Occipital lobe (tissue), 2 donors: ENCODE results near the gene PDYN. TPM values are rescaled to one million over a fixed set of nuclear protein-coding genes. Genes with fewer than 3 reads are reported as not detected.

Source experiments
- DNase-seq: peaks from one replicate; lab custom pipeline; 2025; lab: John Stamatoyannopoulos, UW
- total RNA-seq: library from RNA; depleted of rRNA; stranded (reverse); fragments of >200 nt; gene quantifications from one replicate; pipeline ENCODE4 v1.2.3, GENCODE V29; 2014

Gene PDYN
- total RNA-seq, 1 donor from 2014 or later = not detected

DNA sequence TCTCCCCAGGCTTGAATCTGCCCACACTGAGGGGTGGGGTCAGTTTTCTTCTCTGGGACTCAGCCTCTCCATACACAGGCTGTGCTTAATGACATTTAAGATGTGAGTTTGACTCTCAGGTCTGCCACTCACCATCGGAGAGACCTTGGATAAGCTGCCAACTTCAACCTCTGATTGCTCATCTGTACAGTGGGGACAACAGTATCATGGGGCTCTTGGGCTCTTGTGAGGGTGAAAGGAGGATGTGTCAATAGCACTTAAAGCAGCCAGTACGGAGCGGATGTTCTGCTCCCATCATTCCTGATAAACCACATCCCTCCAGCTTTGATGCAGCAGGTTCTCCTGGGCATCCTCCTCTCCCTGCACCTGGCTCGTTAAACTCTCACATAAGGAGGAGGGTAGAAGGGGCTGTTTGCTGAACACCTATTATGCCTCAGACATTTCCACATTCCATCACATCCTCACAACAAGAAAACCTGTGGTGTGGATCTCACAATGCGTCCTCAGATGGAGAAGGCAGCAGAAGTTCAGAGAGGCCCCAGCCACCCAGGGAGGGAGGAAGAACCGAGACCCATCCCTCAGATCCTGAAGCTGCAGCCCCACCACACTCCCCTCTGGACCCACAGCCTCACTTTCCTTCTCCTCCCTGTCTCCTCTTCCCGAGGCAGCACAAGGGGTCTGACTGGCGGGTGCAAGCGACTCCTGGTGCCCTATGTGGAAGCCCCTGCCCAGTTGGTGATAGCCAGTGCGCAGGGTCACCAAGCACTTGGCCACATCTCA lies 1.9 kb upstream of the PDYN start:
- DNase-seq = no peak

DNA sequence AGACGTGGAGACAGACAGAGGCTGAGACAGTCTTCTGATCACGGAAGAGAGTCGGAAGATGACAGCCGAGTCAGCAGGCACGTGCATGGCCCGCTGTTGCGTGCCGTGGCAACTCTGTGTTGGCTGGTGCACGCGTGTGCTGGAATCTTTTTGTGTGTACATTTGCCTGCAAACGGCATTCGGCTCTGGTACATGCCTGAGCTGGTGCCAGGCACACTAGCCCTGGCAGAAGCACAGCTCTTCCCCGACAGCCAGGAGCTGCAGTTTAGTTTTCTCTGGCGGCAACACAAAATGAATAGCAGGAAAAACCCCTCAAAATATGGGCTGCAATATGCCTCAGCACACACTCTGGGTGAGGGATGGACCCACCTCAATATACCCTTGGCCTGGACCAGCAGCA lies 769 bp upstream of the PDYN start:
- DNase-seq = no peak

DNA sequence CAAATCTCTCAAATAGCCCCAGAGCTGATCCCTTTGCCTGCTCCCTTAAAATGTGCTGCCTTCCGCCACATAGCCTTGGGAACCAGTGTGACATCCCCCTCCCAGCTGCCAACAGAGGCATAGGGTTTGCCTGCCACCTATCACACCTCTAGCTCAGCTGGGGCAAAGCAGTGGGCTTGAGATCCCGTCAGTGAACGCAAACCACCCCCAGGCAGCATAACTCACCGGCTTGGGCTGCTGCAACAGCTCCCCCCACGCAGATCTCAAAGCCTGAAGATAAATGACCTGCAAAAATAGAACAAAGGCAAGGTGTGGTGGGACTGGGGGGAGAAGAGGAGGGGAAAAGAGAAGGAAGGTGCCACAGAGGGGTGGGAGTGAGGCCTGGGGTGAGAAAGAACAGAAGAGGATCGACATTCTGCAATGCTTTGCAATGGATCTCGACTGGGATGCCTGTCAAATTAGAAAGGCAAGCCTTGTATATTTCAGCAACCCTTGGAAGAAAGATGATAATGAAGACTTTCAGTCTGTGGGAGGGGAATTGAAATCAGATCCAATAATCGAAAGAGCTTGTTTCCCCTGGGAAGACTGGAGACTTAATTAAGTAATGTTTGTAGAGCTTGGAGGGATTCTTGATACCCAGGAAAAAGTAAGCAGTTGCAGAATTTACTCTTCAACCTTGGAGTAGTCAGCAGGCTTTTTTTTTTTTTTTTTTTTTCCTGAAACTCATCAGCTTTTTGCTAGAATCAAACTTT lies 1.3 kb downstream of the PDYN start:
- DNase-seq = no peak

DNA sequence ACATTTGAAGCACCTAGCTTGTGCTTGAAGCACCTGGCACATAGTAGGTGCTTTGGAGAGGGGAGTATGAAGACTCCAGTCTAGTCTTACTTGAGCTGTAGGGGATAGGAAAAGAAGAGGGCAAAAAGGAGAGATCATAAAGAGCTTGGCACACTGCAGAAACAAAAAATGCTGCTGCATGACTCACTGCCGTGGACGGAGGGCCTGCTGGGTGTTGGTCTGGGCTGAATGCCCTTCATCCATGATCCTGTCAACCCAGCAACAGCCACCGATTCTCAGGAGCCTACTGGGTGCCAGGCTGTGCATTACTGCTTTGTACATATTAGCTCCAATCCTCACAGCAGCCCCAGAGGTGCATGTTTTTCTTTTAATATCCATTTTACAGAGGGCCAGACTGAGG lies 6.0 kb downstream of the PDYN start:
- no peak for DNase-seq

DNA sequence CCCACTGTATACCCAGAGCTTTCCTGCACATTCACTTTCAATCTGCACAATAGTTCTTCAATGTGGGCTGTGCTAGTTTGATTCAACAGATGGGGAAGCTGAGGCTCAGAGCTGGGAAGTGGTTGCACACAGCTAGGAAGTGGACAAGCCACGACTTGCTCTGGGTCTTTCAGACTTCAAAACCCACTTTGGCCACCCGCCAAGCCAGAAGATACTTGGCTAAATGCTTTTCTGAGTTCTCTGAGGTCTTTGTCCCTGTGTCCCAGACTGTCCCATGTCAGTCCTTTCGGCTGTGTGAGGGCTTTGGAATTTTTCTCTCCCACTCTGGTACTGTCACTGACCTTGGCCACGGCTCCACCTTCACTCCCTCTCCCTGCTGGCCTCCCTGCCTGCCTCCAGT lies 10.6 kb downstream of the PDYN start:
- DNase-seq = no peak

DNA sequence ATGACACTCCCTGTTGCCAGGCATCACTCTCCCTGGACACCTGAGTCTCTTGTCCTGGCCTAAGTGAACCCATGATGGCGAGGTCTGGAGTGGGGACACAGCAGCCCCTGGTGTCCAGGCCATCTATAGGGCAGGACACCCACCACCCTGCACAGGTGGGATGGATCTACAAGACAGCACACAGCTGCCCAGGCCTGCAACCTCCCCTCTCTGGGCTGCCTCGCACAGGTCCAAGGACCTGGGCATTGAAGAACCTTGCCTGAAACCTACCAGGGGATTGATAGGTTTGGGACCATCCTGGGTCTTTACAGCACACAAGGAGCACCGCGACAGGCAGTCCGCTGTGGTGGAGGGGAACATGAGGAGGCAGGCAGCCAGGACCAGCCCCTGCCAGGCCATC lies 11.2 kb downstream of the PDYN start:
- DNase-seq = no peak

DNA sequence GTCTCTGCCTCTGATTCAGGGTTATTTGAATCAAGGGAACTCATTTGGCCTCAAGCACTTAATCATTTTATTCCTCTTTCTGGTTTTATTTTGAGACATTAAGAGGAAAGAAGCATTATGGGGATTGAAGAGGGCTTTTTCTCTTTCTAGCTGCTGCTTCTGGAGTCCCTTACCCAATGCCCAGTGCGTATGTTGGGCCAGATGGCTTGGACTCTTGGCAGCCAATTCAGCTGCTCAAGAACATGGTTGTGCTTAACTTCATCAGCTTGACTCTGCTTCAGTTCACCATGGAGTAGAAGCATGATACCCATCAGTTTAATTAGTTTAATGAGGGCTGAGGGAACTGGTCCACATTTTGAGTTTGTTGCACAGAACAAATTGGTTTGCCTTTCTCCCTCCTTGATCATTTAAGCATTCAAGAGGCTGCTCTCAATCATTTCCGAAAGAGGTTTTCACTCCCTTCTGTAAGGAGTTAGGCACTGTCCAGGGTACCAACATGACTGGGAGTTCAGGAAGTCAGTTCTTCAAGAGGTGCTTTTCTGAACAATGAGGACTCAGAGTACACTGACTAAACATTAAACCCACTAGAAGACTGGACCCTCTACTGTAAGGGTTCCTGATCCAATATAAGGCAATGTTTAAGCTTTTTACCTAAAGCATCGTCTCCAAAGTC lies 14.6 kb downstream of the PDYN start:
- no peak for DNase-seq

DNA sequence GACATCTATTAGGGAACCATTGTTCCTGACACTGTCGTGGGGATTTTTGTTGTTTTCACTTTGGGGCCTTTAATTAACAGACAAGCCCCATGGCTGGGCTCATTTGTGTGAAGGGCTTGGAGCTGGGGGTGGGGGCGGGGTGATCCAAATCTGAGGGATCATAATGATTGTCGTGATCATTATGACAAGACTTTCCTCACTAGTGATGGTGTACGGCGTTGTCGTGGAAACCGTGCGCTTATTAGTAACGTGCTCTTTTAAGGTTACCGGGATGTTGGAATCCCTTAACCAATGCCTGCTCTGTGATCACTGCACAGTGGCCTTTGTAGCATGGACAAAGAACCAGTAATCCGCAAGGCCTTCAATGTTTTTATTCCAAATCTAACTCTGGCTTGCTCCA lies 18.6 kb downstream of the PDYN start:
- DNase-seq = no peak

DNA sequence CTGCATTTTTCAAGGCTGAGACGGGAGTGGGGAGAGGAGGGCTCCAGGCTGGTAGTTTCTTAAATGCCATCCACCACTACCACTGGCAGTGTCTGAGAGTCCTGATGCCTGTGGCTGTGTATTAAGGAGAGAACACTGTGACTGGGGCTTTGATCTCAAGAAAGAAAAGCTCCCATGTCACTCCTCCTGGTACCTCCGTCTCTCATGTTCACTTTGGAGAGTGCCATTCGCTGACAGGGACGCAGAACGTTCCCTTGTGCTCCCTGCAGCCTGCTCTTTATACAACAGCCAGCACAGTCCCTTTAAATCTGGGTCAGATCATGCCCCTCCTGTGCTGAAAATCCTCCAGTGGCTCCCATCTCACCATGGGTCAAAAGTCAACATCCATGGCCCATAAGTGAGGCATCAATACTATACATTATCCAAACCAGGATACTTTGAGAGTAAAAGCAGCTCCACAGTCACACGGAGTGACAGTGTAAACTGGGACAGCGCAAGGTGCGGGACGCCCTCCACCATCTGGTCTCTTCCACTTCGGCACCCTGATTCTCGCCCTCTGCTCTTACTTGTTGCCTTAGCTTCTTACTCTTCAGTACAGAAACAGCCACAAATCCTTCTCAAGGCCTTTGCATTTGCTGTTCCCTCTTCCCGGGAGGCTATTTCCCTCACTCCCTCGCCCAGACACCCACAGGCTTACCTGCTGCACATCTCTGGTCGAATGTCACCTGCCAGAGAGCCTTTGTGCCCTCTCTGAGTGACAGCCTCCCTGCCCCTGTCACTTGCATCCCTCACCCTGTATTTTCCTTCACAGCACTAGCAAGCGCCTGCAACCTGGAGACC lies 20.0 kb downstream of the PDYN start:
- no peak for DNase-seq

DNA sequence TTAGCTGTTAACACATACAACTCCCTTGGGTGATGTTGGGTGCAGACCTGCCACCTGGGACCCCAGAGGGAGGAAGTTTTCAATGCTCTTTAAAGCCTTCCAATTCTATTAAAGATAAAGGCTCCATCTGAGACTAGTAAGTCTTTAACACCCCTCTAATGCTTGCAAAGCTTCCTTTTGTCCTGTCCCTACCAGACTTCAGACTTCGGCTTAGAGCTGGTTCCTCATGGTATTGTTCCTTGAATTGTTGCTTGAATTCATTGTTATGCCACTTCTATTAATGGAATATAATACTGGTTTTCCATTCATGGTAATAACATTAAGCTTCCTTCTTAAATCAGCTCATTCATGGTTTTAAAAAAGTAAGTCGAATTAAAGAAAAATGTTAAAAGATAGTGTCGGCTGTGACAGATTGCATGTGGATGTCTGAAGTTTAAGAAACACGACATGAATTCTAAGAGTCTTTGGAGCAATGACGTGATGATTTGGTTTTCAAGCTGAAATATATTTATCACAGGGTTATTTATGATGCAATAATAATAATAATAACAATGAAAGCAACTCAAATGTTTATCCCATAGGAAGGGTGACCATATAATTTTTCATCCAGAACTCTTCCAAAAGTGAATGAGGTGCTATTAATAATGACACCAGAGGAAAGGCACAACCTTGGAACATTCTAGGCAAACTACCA lies 21.8 kb downstream of the PDYN start:
- no peak for DNase-seq

DNA sequence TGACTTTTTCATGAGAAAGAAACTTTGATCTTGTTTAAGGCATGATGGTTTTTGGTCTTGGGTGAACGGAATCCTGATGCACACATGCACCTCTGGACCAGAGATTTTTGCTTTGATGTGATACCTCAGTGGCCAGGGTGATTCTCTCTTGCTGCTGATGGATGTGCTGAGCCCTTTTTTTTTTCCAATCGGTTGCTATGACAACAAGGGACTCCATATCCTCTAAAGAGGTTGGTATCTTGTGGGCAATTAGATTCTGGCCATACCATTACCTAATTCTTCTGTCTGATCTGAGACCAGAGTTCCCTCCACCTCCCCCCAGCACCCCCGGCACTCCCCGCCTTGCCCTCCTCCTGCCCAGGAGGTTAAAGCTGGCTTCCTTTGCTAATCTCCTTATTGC lies 24.9 kb downstream of the PDYN start:
- DNase-seq = no peak

DNA sequence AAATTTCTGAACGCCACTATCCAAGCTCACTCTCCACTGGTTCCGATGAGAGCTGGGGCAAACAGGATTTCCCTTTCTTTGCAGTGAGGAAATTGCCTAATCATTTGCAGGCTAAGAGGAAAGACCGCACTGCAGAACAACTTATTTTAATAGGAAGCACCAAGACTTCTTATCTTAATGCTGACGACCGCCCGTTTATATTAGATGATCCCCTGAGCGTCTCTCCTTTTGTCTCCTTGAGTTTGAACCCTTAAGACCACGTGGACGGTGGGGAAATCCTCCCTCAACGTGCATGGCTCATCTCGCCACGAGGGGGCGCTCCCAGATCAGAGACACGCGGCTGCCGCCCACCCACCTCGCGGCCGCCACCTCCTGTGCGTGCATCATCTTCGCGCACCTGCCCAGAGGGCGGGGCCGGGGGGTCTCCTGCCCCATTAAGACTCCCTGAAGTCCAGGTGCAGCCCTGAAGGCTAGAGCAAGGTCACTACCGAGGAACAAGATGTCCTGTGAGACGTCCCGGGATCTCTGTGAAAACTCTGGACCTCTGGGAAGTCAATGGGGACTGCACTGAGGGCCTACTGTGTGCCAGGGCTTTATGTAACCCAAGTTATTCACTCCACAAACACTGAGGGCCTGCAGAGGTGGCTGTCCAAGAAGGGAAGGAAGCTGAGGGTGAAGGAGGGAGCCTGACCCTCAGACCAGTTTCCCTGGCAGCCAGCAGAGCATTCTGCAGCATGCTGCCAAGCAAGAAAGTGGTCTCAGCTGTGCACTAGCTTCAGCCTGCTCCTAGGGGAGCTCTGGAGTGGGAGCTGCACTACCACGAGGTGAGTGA lies 28.1 kb downstream of the PDYN start:
- DNase-seq = peak; percentile 44

DNA sequence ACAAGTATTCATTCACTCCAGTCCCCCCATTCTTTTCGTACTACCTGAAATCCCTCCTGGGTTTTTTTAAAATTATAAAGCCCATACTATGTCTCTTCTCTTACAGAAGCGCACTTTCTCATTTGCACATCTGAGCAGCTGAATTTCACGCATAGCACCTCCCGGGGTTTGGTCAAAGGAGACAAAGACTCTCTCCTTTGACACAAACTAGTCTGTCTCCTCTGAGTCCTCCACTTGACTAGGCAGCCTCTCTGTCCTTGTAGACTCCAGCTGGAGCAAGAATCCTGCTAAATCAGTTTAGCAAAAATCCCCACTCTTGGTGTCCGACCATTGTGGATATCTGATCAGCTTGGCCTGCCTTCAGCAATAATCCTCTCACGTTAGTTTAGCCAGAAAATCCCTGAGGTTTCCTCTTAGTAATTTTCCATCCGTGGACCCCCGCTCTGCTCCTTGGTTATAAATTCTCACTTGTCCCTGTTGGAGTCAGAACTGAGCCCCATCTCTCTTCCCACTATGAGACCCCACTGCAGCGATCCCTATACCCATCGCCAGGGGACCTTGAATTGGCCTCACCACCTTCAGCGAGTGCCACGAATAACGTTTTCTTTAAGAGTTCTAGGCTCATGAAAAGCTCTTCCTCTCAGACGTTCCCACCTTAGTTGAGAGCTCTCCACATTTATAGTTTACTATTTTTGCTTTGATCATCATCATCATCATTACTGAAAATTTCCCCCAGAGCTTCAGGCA lies 29.0 kb downstream of the PDYN start:
- DNase-seq = no peak

DNA sequence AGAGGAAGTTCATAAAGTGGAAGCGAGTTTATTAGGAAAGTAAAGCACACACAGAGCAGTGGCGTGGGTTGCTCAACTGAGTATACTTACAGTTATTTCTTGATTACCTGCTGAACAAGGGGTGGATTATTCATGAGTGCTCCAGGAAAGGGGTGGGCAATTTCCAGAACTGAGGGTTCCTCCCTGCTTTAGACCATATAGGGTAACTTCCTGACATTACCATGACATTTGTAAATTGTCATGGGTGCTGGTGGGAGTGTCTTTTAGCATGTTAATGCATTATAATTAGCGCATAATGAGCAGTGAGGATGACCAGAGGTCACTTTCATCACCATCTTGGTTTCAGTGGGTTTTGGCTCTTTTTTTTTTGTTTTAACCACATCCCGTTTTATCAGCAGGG lies 29.8 kb downstream of the PDYN start:
- DNase-seq = no peak

DNA sequence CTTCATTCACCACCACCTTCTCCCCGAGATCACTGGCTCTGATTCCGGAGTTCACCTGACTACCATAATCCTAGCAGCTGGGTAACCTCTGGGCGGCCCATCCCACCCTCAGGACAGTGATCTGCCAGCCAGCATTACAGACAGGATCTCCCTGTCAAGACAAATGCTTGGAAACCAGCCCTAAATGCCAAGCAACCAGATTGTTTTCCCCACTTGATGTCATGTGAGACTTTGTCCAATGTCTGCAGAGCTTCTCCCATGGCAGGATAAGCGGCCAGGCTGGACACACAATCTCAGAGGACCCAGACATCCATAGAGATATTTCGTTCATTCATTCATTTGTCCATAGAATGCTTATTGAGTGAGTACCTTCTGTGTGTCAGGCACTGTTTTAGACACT lies 32.5 kb downstream of the PDYN start:
- DNase-seq = no peak

DNA sequence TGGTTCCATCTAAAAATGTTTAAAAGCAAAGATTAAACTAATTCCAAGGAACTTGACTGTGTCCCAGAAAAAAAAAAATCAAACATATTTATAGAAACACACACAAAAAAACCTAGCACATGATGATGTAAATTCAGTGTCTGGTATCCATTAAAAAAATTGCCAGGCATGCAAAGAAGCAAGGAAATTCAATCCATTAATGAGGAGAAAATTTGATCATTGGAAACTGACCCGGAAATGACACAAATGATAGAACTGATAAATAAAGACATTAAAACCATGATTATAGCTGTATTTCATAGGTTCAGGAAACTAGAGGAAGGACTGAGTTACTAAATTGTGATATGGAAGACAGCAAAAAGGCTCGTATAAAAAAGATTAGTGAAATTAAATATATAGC lies 34.7 kb downstream of the PDYN start:
- no peak for DNase-seq

DNA sequence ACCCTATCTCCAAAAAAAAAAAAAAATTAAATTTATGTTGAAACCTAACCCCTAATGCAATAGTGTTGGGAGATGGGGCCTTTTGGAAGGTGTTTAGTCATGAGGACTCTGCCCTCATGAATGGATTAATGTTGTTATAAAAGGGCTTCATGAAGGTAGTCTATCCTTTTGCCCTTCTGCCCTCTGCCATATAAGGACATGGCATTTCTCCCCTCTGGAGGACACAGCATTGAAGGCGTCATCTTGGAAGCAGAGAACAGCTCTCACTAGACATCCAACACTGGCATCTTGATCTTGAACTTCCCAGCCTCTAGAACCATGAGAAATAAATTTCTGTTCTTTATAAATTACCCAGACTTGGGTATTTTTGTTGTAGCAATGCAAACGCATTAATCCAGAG lies 35.4 kb downstream of the PDYN start:
- no peak for DNase-seq

DNA sequence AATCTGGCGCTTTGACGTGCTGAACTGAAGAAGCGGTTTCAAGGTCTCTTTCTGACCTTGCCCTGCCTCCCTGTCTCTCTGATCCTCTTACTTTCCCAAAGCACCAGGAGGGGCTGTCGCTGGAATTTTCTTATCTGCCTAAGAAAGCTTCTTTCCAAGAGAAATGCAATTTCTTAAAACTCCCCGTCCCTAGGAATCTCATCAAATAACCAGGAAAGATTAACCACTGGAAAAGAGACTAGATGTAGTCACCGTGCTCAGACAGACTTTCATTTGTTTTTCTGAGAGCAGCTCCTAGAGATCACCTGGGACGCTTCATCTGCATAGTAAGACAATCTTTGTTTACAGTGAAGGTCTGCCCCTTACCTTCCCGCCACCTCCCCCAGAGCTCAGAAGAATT lies 38.6 kb downstream of the PDYN start:
- DNase-seq = no peak

DNA sequence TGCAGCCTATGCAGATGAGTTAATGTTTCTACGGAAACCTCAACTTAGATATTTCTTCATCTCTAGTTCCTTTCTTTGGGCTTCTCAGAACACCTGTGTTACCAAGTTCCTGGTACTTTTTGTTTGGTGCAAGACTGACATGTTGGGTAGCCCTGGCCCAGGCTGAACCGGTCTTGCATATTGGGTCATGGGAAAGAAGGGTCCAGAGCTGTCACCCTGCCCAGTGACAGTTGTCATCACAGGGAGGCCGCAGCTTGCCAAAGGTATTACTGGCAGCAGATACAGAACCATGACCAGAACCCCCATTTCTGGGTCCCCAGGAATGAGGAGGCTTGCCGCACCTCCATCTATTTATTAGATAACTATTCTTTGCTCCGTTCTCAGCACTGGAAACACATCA lies 40.2 kb downstream of the PDYN start:
- DNase-seq = no peak
